Melanocyte of skin (primary cell): Measurements from ENCODE around the gene FOXP1. TPM values are rescaled to one million over a fixed set of nuclear protein-coding genes. Genes with fewer than 3 reads are reported as not detected.

Experiments used
- small RNA-seq, 2 donors: library from RNA; depleted of rRNA; stranded (forward); fragments of <200 nt; gene quantifications; one replicate each; pipeline ENCODE3, GENCODE V24; 2012
- total RNA-seq, 2 donors: library from RNA; depleted of rRNA; stranded (reverse); fragments of >200 nt; gene quantifications; 2 replicates each; pipeline ENCODE4 v1.2.3, GENCODE V29; 2012

Gene FOXP1
- total RNA-seq, result 1 to 10 TPM; 2.1 to 5.3 TPM

DNA sequence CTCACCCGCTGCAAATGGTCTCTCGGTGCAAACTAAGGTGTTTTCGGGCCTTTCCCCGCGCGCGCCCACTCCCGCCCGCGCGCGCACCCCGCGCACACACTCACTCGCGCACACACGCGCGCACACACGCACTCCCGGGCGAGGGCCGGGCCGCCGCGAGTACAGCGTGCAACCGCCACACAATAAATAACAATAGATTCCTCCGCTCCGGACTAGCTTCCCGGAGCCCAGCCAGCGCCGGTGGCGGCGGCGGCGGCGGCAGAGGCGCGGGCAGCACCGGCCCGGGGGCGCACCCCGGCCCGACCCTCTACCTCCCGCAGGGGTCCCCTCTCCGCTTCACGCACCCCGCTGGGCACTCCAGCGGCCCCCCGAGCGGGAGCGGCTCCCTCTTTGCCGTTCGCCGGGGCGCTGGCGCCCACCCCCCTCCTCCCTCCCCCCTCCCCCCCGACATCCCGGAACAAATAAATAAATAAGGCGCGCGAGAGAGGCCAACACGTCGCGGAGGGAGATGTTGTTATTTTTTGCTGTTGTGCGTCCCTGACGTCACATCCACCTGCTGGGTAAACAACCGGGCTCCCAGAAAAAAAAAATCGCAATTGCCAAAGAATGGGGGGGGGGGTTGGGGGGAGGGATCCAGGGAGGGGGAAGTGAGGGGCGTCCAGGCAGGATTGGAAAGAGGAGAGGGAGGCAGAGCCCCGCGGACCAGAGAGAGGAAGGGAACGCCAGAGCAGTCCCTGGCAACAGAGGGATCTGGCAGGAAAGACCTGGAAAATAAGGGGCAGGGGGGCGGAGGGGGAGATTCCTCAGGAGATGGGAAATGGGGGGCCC, at the start of gene FOXP1:
TSS of gene FOXP1 (minus strand) at position 163 of the 828 bp plus-strand sequence. CDS start 385,347 bp downstream, outside the sequence.

Small RNA genes within 50 kb of the gene (small RNA-seq; reads per million reads assigned to genes)
- gene MIR1284, result 0 to 0.23 reads per million in 2 donors

Other genes with a start within 250 kb of the FOXP1 start
- 1 to 10 TPM in 1 of 2 donors, under 1 TPM in 1; 0.67 to 1.0 TPM for gene EIF4E3, start 141.7 kb upstream of the FOXP1 start, total RNA-seq
- under 1 TPM in 1 of 2 donors, not detected in 1; under 0.01 TPM for gene GPR27, start 170.1 kb upstream of the FOXP1 start, total RNA-seq
- not detected for gene PROK2, start 201.4 kb upstream of the FOXP1 start, total RNA-seq